ENCODE data around the gene FKBP1A. TPM values are rescaled to one million over a fixed set of nuclear protein-coding genes. Genes with fewer than 3 reads are reported as not detected.

Gene FKBP1A
- total and polyA plus RNA-seq, 9 of the 15 experiments (the other 6 are each of a cell fraction or from before 2014, with no cell fraction given): 48.8 to 502 (median 89.6) TPM

GRCh38 chr20:1427457-1428054 is 34.7 kb upstream of the FKBP1A start:
- no peak for DNase-seq (ENCODE audit: extremely low read depth in 1 of 4, low spot score in 3 of 4)
- CTCF ChIA-PET (ENCODE audit: low intra/inter-chr PET ratio): no interaction called here
- intact Hi-C loops (cut with micrococcal nuclease) (no loop called here), in situ Hi-C loops (cut with MboI) (no loop called here)
- Histone ChIP-seq H2AFZ (ENCODE audit: low read depth, low read length) (peak overlapping the region; percentile 64), H3K4me2 (ENCODE audit: insufficient read depth, low read length) (no peak overlapping the region), H3K79me2 (ENCODE audit: control insufficient read depth, insufficient read depth, low read length) (no peaks in the 10 kb centered on the region), H3K9me1 (ENCODE audit: control insufficient read depth, insufficient read depth, low read length) (no peaks in the 10 kb centered on the region), H3K9ac (ENCODE audit: insufficient read depth in 1 of 2, low read depth in 2 of 2, low read length in 2 of 2) (peak overlapping the region in 1 of 2 experiments; percentile 6; a peak in 1 of 4 replicates), H3K27me3 (ENCODE audit: control insufficient read depth in 2 of 2, insufficient read depth in 2 of 2, low read length in 2 of 2) (no peaks in the 10 kb centered on the region), H3K4me3 (no peak overlapping the region), H3K9me3 (replicated peaks; ENCODE audit: control insufficient read depth, insufficient read depth, low read depth, low read length) (no peaks in the 10 kb centered on the region), H3K36me3 (ENCODE audit: control insufficient read depth, insufficient read depth, low read length) (no peaks in the 10 kb centered on the region), H4K20me1 (replicated peaks; ENCODE audit: control insufficient read depth, insufficient read depth, low read length) (no peaks in the 10 kb centered on the region), H3K4me1 (replicated peaks in 1 of 2; ENCODE audit: control insufficient read depth in 2 of 2, insufficient read depth in 2 of 2, low read length in 2 of 2) (peaks cover 7 to 29% of the 10 kb centered on the region in 2 experiments; a peak in 3 of 5 replicates), H3K27ac (ENCODE audit: extremely low read depth, low read depth, low read length) (no peak overlapping the region)
- no TSS peak for BruUV-seq (replicated peaks)
- ATAC-seq: peak; percentile 43; the same call in 2 of the 3 replicates
- FAIRE-seq: no peak
- TF ChIP-seq MYC (IDR thresholded peaks at IDR 0.05; ENCODE audit: low read depth, low read length) (peak; percentile 40; the same call in 1 of the 2 replicates), MYC (CRISPR knock-in tag; IDR thresholded peaks at IDR 0.05; ENCODE audit: borderline replicate concordance, low read depth) (no peak), L3MBTL2 (IDR thresholded peaks at IDR 0.05) (peak; percentile 45; the same call in 1 of the 2 replicates), KLF13 (tag; IDR thresholded peaks at IDR 0.05; ENCODE audit: borderline replicate concordance, low read depth) (no peak), U2AF1 (optimal IDR thresholded peaks at IDR 0.05; ENCODE audit: low read depth, low read length) (no peak)
- TF ChIP-seq, protein P1, sequence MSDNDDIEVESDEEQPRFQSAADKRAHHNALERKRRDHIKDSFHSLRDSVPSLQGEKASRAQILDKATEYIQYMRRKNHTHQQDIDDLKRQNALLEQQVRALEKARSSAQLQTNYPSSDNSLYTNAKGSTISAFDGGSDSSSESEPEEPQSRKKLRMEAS (CRISPR knock-in tag; IDR thresholded peaks at IDR 0.05): 0 out of 2 replicates have a peak, but pooled peaks have one; percentile 24
- TF ChIP-seq, protein P2, sequence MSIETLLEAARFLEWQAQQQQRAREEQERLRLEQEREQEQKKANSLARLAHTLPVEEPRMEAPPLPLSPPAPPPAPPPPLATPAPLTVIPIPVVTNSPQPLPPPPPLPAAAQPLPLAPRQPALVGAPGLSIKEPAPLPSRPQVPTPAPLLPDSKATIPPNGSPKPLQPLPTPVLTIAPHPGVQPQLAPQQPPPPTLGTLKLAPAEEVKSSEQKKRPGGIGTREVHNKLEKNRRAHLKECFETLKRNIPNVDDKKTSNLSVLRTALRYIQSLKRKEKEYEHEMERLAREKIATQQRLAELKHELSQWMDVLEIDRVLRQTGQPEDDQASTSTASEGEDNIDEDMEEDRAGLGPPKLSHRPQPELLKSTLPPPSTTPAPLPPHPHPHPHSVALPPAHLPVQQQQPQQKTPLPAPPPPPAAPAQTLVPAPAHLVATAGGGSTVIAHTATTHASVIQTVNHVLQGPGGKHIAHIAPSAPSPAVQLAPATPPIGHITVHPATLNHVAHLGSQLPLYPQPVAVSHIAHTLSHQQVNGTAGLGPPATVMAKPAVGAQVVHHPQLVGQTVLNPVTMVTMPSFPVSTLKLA (conservative IDR thresholded peaks at IDR 0.05): 0 out of 4 replicates have a peak, but pooled peaks of 1 of the 2 experiments have one; percentile 20
- WGBS (ENCODE audit: insufficient coverage, low coverage, missing lambda C conversion rate): 22% methylated on average over 3 of the region's 3 CpGs
- POLR2A ChIA-PET: interaction anchor here (1.2 kb wide), 1 partner anchor 41 kb away, joined by 3 read pairs; no protein-coding TSS in a partner anchor

Measured in K562 (cell line).